HG03045 (cell line): ENCODE data around the gene IER5.

Source experiments
- ATAC-seq: cut with Tn5 transposase; IDR thresholded peaks from one replicate; pipeline ENCODE4 v1.9.1; 2021; ENCODE audit warnings: mild to moderate bottlenecking, moderate library complexity; ENCODE audit not compliant: unreplicated experiment

IER5 gene

DNA sequence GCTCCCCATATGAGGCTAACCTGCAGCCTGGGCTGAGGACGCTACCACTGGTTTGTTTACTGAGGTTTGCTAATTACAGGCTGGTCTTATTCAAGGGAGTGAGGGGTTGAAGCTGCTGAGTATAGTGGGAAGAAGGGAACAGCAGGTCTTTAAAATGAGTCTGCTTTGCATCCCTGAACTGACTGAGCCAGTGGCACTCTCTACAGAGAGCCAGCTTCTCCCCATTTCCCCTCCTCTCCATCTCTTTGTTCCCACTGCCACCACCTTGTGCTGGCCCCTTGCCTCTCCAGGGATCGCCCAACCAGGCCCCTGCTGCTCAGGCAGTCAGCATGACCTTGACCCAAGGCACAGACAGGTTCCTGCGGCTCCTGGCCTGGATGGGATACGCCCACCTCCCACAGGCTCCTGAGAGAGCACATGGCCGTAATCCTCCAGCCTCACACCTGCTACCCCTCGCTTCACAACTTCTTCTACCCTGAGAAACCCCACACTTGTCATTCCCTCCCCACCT is 45.0 kb downstream of the IER5 start:
- ATAC-seq: no peak

DNA sequence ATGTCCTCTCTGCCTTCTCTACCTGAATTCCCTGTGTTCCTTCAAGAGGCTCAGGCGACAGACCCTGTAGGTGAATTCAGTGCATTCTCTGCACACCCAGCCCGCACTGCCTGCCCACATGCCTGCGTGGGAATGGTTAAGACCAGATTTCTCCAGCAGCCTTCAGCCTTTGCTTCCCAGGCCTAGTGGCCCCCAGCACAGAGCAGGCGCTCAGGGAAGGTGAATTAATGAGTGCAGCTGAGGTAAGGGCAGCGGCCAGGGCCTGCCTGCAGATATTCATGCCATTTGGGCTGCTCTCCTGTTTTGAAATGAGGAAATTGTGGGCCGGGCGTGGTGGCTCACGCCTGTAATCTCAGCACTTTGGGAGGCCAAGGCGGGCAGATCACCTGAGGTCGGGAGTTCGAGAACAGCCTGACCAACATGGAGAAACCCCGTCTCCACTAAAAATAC is 45.5 kb downstream of the IER5 start:
- no peak for ATAC-seq

DNA sequence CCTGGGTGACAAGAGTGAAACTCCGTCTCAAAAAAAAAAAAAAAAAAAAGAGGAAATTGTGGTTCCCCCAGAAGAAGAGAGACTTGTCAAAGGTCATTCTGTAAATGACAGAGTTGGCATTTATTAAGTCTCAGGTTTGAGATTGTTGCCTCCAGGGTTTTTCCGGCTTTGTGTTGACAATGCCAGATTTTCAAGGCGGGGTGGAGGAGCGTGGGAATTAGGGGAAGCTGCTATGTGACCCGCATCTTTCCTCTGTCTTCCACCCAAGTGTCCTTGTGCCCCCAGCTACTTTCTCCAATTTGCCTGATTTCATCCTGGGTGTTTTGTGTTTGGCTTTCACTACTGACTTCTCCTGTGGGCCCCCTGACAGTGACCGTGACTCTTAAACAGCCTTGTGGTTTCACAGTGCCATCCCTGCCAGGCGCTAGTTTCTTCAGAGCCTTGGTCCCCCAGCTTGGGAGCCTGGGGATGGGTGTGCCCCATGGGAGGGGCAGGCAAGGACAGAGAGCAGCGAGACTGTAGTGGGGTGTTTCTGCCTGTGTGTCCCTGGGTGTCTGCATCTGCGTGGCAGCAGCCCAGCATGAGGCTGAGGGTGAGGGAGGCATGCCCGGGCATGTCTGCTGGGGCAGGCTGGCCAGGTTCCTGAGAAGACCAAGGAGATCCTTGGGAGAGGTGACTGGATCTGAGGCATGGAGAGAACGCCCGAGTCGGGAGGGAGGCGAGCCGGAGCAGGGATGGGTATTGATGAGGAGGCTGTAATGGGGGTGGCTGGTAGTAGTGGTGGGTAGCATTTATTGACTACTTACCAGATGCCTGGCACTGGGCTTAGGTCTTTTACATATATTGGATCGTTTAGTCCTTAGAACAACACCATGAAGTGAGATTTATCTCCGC is 46.3 kb downstream of the IER5 start:
- peak; percentile 25 for ATAC-seq

DNA sequence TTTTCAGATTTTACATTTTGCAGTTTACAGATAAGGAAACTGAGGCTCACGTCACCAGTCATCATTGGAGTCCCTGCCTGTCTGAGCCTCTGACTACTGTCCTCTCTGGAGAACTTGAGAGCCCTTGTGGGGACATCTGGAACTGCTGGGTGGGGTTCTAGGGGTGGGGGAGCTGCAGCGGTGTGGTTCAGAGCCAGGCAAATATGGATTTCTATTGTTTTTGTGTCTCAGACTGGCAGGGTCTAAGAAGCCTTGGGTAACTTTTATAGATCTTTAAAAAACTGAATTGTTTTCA is 46.9 kb downstream of the IER5 start:
- ATAC-seq: no peak

DNA sequence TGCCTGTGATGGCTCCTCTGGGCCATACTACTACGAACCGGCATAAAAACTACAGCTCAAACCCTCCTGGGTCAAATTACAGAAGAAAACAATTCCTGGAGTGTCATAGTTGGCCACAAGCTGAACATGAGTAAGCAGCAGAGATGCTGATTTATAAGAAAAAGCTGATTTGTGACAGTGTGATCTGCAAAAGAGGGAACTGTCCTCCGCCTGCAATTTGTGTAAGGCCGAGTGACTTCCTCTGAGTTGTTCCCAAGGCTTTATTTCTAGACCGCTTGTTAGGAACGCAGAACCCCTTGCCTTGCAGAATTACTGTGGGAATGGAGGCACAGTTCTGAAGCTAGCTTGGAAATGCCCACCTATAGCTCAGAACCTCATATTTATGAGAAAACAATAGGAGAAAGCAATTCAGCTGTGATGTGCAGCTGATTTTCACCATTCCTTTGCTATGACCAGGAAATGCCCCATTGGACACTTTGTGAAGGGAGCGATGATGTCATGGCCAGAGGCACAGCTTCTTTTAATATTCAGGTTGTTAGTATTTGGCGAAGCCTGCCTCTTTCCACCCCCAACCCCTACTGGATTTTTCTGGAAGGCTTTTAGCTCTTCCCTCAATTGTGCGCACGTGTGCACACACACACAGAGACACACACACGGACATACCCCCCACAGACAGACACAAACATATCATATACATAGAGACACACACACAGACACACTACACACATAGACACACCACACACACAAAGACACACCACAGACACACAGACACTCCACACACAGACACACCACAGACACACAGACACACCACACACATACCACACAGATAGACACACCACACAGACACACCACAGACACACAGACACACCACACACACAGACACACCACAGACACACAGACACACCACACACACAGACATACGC is 47.6 kb downstream of the IER5 start:
- no peak for ATAC-seq

DNA sequence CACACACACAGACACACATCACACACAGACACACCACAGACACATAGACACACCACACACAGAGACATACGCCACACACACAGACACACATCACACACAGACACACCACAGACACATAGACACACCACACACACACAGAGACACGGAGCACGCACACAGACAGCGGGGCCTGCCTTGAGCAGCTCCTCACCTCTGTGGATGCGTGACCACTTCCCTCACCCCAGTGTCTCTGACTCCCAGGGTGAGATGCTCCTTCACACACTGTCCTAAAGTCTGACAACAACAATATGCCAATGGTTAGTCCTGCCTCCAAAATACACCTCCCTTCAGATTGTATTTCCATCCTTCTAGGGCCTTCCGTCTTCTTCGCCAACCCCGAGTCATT is 48.2 kb downstream of the IER5 start:
- no peak for ATAC-seq

DNA sequence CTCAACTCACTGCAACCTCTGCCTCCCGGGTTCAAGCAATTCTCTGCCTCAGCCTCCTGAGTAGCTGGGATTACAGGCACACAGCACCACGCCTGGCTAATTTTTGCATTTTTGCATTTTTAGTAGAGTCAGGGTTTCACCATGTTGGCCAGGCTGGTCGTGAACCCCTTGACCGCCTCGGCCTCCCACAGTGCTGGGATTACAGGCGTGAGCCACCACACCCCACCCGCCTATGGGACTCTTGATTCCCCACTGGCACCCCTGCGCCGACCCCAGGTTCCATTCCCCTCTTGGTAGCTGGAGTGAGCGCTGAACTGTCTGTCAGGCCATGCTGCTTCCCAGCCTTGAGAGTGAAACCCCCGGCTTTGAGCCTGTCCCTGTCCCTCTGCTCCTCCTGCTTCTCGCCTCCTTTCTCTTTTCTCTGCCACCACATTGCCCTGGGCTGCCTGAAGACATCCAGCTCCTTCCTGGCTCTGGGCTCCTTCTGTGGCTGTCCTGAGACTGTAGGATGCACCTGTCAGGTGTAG is 48.8 kb downstream of the IER5 start:
- no peak for ATAC-seq

DNA sequence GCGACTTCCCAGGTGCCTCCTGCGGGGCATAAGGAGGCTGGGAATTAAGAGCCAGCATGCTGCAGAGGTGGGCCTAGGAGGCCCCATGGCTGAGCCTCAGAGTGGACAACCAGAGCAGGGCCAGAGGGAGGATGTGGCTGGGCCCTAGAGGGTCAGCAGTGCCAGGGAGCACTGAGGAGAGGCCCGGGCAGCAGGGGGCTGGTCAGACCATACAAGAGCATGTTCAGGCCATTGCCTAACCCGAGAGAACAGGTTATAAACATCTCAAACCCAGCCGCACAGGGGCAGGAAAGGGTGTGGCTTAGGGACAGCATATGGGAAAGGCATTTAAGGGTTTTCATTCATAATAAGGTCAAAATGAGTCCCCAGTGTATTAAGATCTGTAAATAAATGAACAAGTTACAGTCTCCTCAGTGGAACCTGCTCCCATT is 51.1 kb downstream of the IER5 start:
- no peak for ATAC-seq

DNA sequence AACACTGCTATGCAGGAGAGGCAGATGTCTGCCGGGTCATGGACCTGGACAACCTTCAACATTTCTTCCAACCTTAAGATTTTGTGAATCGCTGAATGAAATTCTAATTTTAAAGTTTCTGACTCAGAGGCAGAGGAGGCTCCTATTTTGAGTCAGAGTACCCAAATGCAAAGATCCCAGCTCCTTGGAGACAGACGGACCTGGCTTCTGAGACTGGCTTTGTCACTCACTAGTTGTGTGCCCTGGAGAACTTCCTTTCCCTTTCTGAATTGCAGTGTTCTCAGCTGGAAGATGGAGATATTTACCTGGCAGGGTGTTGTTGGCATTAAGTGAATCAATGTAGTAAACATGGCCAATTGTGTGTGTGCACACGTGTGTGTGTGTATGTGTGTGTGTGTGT is 51.9 kb downstream of the IER5 start:
- no peak for ATAC-seq

DNA sequence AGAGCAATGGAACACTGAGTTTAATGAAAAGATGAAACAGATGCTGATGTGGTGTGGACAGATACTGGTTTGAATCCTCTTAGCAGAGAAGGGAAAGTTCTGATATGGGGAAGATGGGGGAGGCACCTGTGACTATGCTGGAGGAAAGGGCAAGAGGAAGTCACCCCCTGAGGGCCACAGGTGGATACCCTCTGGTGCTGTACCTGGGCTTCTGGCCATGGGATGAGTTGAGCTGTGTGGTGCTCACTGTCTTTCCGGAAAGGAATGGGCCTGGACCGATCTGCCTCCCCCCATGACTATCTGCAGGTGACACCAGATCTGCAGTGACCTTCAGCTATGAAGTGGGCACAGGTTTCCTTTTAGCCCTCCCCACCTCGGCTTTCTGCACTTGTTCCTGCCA is 52.4 kb downstream of the IER5 start:
- no peak for ATAC-seq

DNA sequence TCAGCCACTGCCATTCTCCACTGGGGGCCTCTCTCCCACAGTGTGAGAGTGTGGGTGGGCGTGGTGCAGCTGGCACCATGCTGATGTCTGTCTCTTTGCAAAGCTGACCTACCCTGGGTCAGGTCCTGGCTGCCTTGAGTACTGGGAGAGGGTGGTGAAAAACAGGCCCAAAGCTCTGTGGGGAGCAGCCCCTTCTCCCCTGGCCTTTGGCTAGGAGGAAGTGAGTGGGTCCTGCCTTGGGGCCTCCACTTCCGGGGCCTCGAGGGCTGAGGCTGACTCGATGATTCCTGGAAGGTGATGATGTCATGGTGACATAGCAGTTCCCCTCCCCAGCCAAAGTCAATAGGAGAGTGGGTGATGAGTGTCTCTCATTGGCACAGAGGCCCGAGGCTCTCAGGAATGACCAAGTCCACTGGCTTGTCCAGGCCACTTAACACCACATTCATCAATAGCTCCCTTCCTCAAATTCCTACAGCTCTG is 53.0 kb downstream of the IER5 start:
- no peak for ATAC-seq
